HG02610 (cell line): ENCODE results near the gene ACACB.

Experiments used
- ATAC-seq: cut with Tn5 transposase; IDR thresholded peaks from one replicate; pipeline ENCODE4 v1.9.1; 2021; ENCODE audit warnings: mild to moderate bottlenecking, moderate library complexity; ENCODE audit not compliant: unreplicated experiment

ACACB gene

GRCh38 chr12:109274381-109274780 is 158.0 kb downstream of the ACACB start:
- no peak for ATAC-seq

GRCh38 chr12:109275173-109275572 is 158.8 kb downstream of the ACACB start:
- ATAC-seq = no peak

- ATAC-seq = no peak
Measured at GRCh38 chr12:109276160-109276559, 159.8 kb downstream of the ACACB start.

GRCh38 chr12:109277255-109277898 is 161.0 kb downstream of the ACACB start:
- no peak for ATAC-seq

- ATAC-seq = no peak
Measured at GRCh38 chr12:109277899-109278762, 161.7 kb downstream of the ACACB start.

- no peak for ATAC-seq
Measured at GRCh38 chr12:109278912-109279311, 162.5 kb downstream of the ACACB start.

GRCh38 chr12:109279525-109279924 is 163.1 kb downstream of the ACACB start:
- ATAC-seq = no peak

GRCh38 chr12:109281452-109281851 is 165.1 kb downstream of the ACACB start:
- ATAC-seq = no peak

GRCh38 chr12:109284392-109284791 is 168.0 kb downstream of the ACACB start:
- ATAC-seq = no peak

GRCh38 chr12:109286252-109286651 is 169.9 kb downstream of the ACACB start:
- ATAC-seq = no peak

GRCh38 chr12:109286652-109287051 is 170.3 kb downstream of the ACACB start:
- no peak for ATAC-seq

GRCh38 chr12:109287181-109287580 is 170.8 kb downstream of the ACACB start:
- ATAC-seq = no peak

- no peak for ATAC-seq
Measured at GRCh38 chr12:109287811-109288469, 171.6 kb downstream of the ACACB start.

GRCh38 chr12:109288571-109288970 is 172.2 kb downstream of the ACACB start:
- ATAC-seq = no peak

- no peak for ATAC-seq
Measured at GRCh38 chr12:109289004-109289403, 172.6 kb downstream of the ACACB start.

- no peak for ATAC-seq
Measured at GRCh38 chr12:109289551-109289950, 173.2 kb downstream of the ACACB start.

- no peak for ATAC-seq
Measured at GRCh38 chr12:109290061-109290460, 173.7 kb downstream of the ACACB start.

- no peak for ATAC-seq
Measured at GRCh38 chr12:109291117-109291516, 174.7 kb downstream of the ACACB start.

- no peak for ATAC-seq
Measured at GRCh38 chr12:109291521-109292341, 175.3 kb downstream of the ACACB start.

GRCh38 chr12:109292342-109292711 is 175.9 kb downstream of the ACACB start:
- ATAC-seq = no peak

GRCh38 chr12:109293106-109293505 is 176.7 kb downstream of the ACACB start:
- ATAC-seq = no peak
